Heart left ventricle (tissue), 13 donors: ENCODE measurements around the gene PCDHB8.
"Not testable (repeated sequence)": the region's sequence is repeated elsewhere in the genome, so short reads cannot be mapped to it uniquely, and the experiment has no call there.

Experiments
- CTCF ChIP-seq, 12 donors: fragments of 200-600 bp; sonication (generic) in 4 of 12; IDR thresholded peaks; one replicate each; pipeline versions ENCODE4 v1.5.0 to v1.8.0; 2018 to 2022; ENCODE audit warnings: antibody characterized with exemption in 12 of 12, mild to moderate bottlenecking in 5 of 12
- POLR2A ChIP-seq, 2 donors: fragments of 450-650 bp; IDR thresholded peaks; one replicate each; pipeline ENCODE4 v1.6.1; 2017; ENCODE audit warnings: antibody characterized with exemption in 2 of 2, mild to moderate bottlenecking in 2 of 2, moderate library complexity in 2 of 2
- donor health status: ischemic (EF 13 %, LVEDD 7.1; RV severe dilation, severe dysfunction).
- donor health status: DM: no; HTN: yes; CAD: no.
- donor health status: DM: no; HTN: no; CAD: no.
- donor health status: ischemic (EF 25% LVEDD 6.9; RV normal size, moderate dysfunction).
- donor health status: ischemic (EF 25% LVEDD 5.7; RV mildly dilated, moderate dysfunction).
- donor health status: ischemic (EF 35%, LVEDD 5.7; RV mildly dilated, moderate dysfunction).
- donor health status: nonischemic (EF 11% LVEDD 7.7; RV severe dilation, severe dysfunction).
- donor health status: DM: yes; HTN: yes; CAD: no.
- donor health status: PGD.
- donor health status: ischemic (EF 29% LVEDD 5.4; RV normal size, mild dysfunction).
- donor health status: nonischemic (EF 23%, LVEDD 6.1; RV moderate dilation, normal function).

GRCh38 chr5:141188682-141189081 is 11.1 kb downstream of the PCDHB8 start:
- TF ChIP-seq CTCF, POLR2A (IDR thresholded peaks at IDR 0.05): not testable (repeated sequence)
